GM19023 (cell line): Measurements from ENCODE around the gene MED13L.
"Not testable (repeated sequence)": the region's sequence is repeated elsewhere in the genome, so short reads cannot be mapped to it uniquely, and the experiment has no call there.

Experiments used
- ATAC-seq: cut with Tn5 transposase; IDR thresholded peaks from one replicate; pipeline ENCODE4 v1.9.1; 2021; ENCODE audit warnings: mild to moderate bottlenecking, moderate library complexity; ENCODE audit not compliant: unreplicated experiment

Gene MED13L

DNA sequence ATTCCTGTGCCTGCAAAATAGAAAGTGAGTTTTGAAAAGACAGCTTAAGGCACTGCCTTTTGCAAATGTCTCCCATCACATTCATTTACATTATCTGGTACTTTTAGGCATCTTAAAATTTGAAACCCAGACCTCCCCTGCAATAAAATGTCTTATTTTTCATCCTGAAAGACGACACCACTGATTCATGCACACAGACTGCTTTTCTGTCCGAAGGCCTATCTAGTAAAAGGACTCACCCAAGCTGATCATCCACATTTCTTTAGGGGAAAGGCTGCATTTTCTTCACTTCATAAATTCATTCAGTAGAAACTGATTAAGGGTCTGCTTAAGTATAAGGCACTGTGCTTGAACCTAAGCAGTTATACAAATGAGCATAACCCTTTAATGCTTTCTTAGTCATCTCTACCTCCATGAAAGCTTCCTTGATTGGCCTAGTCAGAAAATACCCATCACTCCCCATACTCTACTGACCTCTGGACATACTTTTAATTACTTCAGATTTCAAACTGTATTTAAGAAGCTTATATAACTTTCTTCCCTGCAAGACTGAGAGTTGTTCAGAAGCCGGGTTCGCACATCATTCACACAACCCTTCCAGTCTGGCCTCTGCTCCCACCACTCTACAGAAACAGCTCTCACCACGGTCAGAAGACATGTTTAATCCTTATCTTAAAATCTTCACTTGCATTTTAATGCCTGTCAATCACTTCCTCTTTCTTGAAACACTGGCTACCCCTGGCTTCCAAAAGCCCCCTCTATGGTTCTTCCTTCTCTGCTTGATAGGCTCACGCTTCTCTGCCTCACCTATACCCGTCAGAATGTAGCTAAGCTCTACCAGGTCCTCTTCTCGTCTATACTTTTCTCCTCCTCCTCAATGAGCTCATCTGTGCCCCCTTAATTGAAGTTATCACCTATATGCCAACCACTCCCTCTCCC, 288.6 kb downstream of the MED13L start:
- no peak for ATAC-seq

- ATAC-seq, result no peak
Measured at GRCh38 chr12:115988212-115988611, 289.3 kb downstream of the MED13L start.

GRCh38 chr12:115984616-115985015, 292.9 kb downstream of the MED13L start:
- no peak for ATAC-seq

- no peak for ATAC-seq
Measured at GRCh38 chr12:115983226-115983798, 294.2 kb downstream of the MED13L start.

DNA sequence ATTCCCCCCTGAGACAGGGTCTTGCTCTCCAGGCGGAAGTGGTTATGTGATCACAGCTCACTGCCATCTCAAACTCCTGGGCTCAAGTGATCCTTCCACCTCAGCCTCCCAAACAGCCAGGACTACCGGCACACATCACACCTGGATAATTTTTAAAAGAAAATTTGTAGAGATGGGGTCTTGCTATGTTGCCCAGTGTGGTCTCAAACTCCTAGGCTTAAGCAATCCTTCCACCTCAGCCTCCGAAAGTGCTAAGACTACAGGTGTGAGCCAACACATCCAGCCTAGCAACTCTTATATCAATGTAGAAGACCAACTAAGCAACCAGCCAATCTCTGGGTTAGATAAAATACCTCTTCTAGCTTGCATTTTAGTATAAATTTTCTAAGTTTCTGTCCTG, 297.2 kb downstream of the MED13L start:
- ATAC-seq, result no peak

GRCh38 chr12:115979851-115980250, 297.6 kb downstream of the MED13L start:
- no peak for ATAC-seq

- ATAC-seq, result no peak
Measured at GRCh38 chr12:115979351-115979750, 298.1 kb downstream of the MED13L start.

- not testable (repeated sequence) for ATAC-seq
Measured at GRCh38 chr12:115976829-115977228, 300.7 kb downstream of the MED13L start.

- no peak for ATAC-seq
Measured at GRCh38 chr12:115975411-115975810, 302.1 kb downstream of the MED13L start.

DNA sequence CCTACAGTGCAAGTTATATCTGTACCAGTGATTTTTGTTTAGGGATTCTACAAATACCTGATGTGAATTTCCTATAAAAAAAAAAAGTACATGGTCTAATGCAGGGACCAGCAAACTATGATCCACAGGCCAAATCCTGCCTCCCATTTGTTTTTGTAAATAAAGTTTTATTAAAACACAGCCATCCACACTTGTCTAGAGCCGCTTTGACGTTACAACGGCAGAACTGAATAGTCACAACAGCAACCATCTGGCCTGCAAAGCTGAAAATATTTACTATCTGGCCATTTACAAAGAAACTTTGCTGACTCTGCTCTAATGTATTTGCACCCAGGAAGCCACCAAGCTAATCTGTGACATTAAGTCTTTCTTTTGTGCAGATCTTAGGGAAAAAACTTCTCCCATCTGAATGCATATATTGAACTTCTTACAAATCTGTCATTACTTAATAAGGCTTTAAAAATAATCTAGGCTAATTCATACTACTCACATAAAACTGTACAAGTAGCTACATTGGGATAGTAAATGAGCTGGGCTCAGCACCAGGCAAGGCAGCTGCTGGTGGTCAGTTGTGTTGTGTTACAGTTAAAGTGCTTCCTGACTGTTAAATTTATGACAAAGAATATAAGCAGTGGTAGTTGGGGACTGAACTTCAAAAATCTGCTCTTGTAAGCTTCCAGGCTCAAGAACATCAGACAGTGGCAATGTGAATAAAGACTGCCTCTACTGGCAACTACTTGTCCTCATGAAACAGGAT, 303.3 kb downstream of the MED13L start:
- no peak for ATAC-seq

GRCh38 chr12:115973066-115973465, 304.4 kb downstream of the MED13L start:
- ATAC-seq, result no peak

DNA sequence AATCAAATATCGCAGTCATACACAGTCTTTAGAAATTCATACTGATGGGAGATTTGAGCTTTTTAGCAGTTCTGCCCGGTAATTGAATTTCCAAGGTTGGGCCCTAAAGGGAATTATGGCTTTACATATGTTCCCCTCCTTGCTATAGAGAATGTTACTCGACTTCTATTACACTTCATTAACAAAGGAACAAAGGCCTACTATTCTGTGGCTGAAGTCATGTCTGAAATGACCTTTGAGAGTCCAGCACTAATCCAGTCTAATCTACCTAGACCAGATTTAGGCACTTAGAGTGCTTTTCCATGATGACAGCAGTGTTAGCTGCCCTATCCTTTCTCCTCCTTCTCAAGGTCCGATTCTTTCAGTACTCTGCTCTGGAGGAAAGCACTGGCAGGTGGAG, 305.3 kb downstream of the MED13L start:
- ATAC-seq, result no peak

DNA sequence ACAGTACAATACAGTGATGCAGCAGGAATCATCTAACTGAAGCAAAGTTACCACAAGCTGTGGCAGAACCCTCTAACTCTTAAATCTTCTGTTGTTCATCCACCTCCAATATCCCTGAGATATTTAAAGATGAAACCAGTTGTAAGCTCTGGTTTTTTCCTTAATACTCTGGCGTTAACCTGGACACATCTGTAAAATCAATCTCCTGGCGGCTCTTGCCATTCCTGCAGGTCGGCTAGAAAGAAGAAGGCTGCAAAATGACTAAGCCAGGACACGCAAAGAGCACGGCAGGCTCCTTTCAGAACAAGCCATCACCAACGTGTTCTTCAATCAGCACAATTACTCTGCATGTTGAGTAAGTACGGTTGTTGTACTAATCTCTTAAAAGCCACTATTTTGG, 309.3 kb downstream of the MED13L start:
- ATAC-seq, result no peak

GRCh38 chr12:115966376-115966775, 311.1 kb downstream of the MED13L start:
- no peak for ATAC-seq

DNA sequence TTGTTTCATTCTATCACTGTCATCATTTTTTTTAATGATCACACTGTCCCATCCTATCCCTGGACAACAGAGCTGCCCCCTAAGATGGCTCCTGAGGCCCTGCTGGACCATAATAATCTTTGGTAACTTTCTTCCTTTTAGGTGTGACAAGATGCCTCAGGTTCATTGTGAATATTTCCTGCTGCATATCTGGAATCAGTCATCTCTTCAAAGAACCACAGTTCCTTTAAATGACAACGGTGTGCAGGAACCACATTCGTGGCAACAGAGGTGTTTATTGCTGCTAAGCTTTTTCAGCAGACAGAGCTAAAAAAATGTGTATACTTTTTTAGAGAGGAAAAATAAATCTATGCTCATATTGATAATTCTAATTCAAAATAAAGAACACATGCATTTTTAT, 312.9 kb downstream of the MED13L start:
- no peak for ATAC-seq

GRCh38 chr12:115964214-115964613, 313.3 kb downstream of the MED13L start:
- ATAC-seq, result no peak

DNA sequence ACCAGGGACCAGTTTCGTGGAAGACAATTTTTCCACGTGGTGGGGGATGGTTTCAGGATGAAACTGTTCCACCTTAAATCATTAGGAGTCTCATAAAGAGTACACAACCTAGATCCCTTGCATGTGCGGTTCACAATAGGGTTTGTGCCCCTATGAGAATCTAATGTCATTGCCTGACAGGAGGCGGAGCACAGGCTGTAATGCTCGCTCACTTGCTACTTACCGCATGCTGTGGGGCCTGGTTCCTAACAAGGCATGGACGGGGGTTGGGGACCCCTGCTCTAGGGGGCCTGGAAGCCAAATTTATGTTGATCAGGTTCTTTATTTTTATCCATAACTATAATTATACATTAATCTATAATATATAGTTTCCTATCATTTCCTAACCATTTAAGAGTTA, 315.3 kb downstream of the MED13L start:
- no peak for ATAC-seq

GRCh38 chr12:115960868-115961802, 316.4 kb downstream of the MED13L start:
- ATAC-seq, result no peak

GRCh38 chr12:115957686-115958290, 319.7 kb downstream of the MED13L start:
- ATAC-seq, result no peak

- ATAC-seq, result no peak
Measured at GRCh38 chr12:115956659-115957058, 320.8 kb downstream of the MED13L start.
